ENCODE data around the gene PFKFB2.

The PFKFB2 gene

DNA sequence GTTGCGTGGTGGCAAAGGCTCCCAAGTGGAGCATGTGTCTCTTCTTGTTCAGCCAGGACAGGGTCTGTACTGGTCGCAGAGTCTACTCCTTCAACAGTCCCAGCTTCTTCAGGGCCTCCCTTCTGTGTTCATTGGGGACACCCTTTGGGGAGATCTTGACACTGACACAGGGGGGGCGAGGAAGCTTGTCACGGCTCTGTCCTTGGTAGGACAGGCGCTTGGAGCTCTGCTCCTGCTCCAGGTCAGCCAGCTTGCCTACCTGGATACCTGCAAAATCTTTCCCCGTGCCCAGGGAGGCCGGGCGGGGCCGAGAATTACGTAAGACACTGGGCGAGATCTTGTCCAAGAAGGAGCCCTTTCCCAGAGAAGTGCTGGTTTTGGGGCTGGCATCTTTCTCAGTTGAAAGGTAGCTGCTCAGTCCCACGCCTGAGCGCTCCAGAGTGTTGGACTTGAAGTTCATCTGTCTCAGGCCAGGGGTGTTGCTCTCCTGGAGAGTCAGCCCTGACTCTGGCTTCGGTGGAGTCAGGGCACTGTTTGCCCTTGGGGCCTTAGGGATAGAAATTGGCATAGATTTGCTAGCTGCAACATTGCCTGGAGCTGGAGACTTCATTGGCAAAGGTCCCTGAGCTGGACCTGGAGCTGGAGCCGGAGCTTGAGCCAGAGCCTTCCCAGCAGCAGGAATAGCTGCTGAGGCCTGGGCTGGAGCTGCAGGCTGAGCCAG, 31.0 kb upstream of the PFKFB2 start:
- no peak for DNase-seq (ENCODE audit: low read depth in 3 of 3)

DNA sequence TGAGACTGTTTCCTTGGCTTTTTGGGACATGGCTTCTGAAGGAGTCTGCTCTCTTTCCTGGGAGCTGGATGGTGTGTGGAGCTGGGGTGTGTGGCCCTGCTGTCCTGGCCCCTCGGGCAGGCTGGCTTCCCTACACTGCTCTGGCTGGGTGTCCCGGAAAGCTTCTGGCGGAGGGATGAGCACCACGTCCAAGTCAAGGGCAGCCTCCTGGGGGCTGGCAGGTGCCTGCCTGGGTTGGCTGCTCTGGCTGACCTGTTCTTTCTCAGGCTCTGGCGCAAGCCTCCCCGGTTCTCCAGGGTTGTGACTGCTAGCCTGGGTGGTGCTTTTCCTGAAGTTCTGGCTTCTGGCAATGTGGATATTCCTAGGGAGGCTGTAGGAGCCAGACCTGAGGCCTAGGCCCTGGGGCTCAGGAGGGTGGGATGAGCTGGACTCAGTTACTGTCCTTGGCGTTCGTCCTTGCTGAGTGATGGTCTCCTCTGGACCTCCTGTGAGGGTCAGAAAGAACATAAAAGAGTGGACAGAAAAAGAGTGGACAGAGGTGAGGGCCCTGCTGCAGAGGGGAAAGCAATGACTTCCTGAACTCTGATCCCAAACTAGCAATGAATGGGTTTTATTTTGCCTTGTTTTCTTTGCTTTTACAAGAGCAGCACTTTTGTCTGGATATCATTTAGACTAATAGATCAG, 29.9 kb upstream of the PFKFB2 start:
- DNase-seq (ENCODE audit: low read depth in 3 of 3), result no peak

DNA sequence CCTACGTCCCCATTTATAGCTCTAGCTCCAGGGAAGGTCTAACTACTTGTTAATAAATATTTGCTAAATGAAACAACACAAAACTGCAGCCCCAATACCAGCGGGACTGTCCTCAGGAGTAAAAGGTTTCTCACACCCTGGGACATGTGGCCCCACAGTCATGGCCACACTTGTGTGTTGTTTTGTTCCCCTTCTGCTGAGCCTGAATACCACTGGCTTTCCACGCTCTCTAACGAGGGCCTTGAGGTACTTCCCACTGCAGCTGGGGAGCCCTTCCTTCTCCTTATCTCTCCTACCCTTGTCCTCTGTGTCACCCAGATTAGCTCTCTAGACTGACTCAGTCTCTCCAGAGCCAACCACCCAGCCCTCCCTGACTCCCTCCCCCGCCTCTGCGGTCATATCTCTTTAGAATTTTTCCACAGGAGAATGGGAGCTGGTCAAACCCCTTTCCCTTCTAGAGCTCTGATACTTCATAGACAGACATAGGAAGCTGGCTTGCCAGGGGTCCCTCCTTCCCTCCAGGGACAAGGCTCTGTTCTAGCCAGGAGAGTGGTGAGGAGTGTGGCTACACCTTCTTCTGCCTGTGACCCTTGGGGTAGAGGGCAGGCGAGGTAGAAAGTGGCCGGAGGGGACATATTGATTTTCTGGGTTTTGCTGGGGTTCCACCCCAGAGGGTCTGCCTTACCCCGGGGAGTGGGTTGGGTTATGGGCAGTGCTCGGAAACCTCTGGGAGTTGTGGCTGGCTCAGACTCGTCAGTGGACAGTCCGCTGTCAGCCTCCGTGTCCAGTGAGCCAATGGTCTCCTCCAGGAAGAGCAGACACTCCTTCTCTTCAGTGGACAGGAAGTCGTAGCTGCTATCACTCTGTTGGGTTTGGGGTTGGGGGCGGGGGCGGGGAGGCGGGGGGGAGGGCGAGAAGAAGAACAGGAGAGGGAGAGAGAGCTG, 28.6 kb upstream of the PFKFB2 start:
- DNase-seq (ENCODE audit: low read depth in 3 of 3), result no peak

DNA sequence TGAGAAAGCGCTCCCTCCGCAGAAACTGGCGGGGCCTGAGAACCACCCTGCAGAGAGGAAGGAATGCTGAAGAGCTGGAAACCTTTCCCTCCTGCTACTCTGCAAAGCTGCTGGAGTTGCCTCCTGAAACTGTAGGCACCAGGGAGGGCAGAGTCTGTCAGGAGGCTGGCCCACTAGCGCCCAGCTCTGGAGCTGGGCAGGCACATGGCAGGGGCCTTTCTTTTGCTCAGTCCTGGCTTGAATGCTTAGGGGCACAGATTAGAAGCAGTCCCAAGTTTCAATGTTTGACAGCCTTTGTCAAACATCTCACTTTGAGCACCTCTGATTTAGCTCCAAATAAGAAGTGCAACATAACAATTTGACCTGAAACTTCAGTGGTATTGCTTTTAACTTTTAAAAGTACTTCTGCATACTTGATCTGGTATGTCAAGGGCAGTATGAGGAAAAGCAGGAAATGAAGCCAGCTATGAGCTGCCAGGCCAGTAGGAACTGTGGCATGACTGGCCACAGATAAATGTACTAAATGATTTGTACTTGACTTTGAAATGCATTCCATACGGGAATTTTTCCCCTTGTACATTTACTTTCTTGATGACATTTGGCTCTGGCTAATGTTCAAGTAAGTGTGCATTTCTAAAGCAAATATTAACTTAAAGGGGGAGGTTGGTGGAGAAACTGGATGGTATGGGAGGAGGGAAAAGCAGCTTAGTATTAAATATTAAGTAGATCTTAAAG, 27.8 kb upstream of the PFKFB2 start:
- no peak for DNase-seq (ENCODE audit: low read depth in 3 of 3)

DNA sequence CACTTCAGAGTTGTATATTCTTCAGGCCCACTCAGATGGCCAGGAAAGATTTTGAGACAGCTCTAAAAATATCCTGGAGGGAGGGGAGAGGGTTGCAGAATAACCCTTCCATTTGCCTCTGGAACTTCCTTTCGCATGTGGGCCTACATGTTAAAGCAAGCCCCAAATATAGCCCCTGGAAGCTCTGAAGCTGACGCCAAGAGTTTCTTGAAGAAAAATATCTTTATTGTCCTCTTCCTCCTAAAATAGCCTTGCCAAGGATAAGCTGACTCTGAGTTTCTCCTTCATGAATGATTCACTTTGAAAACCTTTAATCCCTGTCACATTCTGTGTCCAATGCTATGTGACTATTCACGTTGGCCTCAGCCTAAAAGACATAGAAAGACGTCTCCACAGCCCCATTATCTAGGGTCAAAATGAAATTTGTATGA, 27.0 kb upstream of the PFKFB2 start:
- no peak for DNase-seq (ENCODE audit: low read depth in 3 of 3)

DNA sequence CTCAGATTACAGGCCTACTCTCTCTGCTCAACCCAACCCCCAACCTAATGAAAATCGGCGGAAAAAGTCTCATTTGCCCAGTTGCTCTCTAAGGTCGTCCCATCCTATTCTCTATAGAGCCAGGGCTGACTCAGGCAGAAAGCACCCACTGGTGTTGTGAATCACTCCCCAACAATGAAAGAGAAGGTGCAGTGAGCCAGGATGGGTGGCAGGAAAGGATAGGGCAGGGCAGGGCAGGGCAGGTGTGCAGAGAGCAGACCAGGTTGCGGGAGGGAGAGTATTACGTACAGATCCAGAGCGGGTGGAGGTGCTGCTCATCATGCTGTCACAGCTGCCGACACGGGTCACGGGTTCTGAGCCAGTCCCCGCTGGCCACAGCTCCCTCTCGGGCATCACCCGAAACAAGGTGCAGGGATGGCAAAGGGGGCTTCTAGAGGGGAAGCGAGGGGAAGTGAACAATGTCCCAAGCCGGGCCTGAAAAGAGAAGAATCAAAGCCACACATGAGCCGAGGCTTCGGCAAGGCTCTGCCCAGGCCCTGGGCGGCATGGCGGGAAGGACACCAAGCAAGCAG, 25.8 kb upstream of the PFKFB2 start:
- no peak for DNase-seq (ENCODE audit: low read depth in 3 of 3)

DNA sequence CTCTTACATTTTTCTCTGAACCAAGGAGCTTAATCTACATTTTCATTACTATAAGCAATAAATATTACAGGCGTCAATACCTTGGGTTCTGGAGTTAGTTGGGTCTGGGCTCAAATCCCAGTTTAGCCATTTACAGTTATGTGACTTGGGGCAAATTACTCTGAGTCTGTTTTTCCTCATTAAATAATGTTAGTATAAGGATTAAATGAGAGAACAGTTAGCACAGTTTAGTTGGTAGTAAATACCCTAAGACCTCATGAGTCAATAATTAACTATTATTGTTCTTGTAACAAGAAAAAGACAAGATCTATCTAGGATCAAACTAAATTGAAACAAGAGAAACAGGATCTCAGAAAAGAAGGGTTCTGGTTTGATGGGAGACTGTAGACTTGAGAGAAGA, 25.2 kb upstream of the PFKFB2 start:
- no peak for DNase-seq (ENCODE audit: low read depth in 3 of 3)

DNA sequence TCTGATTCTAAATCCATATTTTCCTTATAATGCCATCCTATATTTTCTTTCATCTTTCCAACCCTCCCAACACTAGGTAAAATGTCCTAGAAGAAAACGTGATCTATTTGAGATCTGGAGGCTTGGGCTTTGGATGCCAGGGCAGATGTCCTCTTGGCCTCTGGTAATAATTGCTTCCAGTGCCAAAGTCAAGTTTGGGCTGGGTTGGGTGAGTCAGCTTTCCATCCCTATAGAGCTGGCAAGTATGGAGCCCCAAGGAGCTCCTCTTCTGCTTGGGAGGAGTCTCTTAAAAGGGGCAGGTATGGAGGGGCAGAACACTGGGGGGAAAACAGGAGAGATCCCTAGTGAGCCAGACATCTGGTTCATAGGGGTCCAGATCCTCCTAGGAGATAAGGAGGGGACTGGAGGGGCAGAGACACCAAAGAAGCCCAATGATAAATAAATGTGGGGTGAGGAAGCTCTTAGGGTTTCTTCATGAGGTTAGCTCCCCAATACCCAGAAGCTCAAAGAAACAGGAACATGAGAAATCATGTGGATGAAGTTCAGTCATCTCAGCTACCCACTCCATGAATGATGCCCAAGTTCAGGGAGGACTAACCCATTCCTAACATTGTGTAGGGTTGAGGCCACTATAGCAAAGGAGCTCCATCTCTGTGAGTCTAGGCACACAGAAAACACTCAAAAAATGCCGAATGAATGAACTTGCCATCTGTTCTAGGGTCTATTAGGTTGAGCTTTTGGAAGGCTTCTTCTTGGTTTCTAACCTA, 24.0 kb upstream of the PFKFB2 start:
- DNase-seq (ENCODE audit: low read depth in 3 of 3), result no peak

DNA sequence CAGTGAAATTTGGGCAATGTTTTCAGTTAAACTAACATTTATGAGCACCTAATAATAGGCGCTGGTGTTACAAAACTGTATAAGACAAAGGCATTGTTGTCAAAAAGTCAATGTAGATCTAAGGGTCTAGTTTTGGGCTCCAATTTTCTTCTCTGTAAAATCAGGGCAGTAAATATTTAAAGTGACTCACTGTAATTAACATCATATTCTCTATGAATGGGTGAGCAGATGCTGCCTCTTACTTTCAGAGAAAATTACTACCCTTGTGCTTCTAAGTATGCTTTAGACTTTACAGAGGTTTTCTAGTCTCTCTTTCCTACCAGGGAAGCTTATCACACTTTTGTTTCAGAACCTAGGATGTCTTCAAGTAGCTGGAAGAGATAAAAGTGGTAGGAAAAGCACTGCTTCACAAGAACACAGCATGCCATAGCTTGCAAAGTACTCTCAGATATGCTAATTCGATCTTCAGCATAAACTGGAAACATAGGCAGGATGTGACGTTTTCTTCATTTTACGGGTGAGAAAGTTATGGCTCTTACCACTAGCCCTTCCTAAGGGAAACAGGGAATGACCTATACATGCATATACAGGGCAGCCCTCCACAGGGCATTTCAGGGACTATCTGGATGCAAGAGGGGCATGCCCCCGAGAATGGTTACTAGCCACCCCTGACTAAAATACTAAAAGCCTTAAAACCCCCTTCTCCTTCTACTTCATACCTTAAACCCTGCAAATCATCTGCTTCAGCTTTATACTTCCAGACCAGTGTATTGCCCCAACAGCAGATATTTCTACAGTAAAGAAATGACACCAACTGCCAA, 23.2 kb upstream of the PFKFB2 start:
- DNase-seq (ENCODE audit: low read depth in 3 of 3), result no peak

DNA sequence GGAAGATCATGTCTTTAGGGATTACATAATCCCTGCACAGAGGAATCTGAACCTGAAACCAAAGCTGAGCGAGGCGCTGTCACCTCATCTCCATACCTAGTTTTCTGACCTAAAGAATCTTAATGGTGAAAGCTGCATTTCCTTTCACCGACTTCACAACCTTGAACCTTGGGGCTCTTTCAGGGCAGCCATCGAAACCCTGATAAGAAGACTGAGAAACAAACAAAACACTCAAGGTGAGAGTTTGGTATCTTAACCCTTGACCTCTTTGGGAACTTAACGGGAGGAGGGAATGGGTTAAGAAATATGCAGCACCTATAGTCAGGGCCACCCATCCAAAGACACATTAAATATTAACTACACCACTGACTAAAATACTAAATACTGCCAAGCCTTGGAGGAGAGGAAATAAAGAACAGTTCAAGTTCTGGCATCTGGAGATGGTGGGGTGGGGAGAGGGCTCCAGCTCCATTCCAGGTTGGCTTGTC, 22.5 kb upstream of the PFKFB2 start:
- no peak for DNase-seq (ENCODE audit: low read depth in 3 of 3)

DNA sequence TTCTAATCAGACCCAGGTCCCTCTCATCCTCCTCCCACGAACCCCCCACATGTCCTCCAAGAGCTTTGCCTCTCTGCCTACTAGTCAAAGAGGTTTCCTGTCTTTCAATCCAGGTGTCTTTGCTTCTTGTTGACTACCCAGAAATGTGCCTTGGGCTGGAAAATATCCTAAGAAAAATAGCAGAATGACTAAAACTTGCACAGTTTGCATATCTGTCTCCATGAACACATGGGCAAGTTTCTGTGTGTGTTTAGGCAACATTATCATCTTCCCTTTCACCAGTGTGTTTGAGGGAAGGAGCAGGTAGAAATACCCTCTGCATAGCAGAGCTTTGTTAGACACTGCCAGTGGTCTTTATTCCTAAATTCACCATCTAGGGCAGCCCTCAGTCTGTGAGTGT, 22.1 kb upstream of the PFKFB2 start:
- no peak for DNase-seq (ENCODE audit: low read depth in 3 of 3)

DNA sequence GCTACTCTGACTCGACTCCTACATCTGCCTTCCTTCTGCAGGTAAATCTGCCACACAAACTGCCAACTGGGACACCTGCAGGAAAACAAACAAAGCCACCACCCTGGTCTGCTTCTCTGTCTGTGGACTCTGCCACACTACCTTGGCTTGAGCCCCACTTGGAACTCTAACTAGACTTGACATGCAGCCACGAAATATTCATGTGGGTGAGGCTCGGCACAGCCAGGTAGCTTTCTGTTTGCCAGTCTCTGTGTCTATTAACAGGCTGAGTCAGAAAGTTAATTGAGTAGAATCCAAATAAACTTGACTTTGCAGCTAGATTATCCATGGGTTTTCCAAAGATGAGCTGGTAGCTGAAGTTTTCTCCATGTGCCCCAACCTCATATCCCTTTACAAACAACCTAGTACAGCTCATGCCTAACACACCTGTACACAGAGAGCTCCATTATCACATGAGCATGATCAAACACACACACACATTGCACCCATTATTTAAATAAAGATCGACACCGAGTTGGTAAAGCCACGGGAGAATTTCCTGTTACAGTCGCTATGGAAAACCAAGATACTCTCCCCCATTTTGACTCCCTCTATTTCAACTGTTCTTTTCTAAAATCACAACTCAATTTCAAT, 21.3 kb upstream of the PFKFB2 start:
- DNase-seq (ENCODE audit: low read depth in 3 of 3), result no peak

DNA sequence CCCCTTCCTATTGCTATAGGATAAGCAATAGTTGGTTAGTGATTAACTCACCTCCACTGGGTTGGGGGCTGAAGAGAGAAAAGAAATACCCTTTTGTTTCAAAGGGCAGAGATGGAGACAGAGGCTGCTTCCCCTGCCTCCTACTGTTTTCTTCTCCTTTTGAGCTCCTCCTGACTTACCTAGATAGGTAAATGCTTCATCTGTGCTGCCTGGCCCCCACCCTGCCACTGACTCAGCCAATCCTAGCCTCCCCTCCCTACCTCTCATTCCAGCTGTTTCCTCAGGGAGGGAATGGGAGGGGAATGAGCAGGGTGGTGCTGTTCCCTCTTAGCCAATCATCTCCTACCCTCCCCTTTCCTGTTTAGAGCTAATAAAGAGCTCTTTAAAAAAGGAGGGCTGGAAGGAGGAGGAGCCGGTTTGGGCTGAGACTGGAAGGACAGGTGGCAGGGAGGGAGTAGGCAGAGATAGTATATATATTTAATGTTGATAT, 20.5 kb upstream of the PFKFB2 start, which contains the start of gene C1orf116:
Gene C1orf116 (minus strand): TSS at position 229 of the 490 bp plus-strand sequence. CDS start 5,158 bp downstream, outside the sequence.
- no peak for DNase-seq (ENCODE audit: low read depth in 3 of 3)

DNA sequence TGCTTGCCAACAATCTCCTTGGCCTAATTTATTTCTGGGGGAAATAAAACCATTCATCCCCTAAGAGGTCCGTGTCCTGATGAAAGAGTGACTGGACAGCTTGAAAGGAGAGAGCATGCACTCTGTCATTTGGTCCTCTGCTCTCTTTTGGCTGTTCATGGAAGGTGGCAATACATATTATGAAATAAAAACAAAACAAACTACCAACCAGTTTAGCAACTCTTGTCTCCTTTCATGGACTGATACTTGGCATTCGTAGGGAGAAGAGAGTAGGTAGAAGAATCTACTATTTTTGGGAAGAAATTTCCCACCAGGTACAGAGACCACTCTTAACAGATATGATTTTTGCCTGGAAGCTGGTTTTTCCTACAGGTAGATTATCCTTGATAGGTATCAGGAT, 19.8 kb upstream of the PFKFB2 start:
- no peak for DNase-seq (ENCODE audit: low read depth in 3 of 3)

DNA sequence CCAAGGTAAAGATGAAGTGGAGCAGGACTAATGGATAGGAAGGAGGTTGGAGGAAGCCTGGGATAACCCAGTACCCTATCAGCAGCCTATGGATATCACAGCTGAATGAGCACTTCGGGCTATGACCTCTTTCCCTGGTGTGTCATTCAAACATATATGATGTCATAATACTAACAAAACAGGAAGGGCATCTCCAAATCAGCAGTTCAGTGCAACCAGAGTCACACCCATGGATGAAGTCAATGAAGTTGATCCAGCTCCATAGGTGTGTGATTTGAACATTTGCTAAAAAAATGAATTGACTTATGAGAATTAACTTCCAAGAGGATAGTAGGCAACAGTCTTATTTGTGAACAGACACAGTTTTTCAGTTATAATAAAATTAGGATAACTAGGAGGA, 18.9 kb upstream of the PFKFB2 start:
- DNase-seq (ENCODE audit: low read depth in 3 of 3), result no peak

DNA sequence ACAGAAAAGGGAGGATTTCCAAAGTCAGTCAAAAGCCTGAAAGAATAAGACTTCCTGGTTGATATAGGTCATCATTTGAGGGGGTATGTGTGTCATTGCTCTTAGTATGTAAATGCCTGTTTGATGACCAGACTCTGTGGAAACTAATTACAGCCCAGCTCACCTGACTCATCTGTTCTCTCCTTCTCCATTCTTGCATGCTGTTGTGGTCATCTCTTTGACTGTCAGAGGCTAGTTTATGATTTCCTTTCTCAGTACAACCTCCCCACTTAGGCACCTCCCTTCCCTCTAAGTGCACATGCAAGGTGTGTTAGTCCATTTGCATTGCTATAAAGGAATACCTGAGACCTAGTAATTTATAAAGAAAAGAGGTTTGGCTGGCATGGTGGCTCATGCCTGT, 18.1 kb upstream of the PFKFB2 start:
- DNase-seq (ENCODE audit: low read depth in 3 of 3), result no peak

DNA sequence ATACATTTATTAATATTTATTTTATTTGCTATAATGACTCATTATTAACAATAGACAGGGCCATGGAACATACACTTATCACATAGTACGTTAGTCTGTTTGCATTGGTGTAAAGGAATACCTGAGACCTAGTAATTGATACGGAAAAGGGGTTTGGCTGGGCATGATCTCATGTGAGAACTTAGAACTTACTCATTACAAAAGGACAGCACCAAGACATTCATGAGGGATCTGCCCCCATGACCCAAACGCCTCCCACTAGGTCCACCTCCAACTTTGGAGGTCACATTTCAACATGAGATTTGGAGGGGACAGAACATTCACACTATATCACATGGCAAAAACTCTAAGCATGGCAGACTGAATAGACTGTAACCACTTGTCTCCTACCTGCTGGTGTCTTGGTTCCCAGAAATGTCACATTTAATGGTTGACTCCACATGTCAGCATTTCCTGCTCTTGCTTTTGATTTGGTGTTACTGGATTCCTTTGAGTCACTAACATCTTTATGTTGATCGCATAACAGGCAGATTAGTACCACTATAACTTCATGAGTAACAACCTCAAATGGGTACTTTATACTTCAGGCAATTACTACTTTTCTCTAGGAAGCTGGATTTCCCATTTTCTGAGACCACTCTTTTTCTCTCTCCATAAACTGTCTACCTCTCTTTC, 17.1 kb upstream of the PFKFB2 start:
- no peak for DNase-seq (ENCODE audit: low read depth in 3 of 3)

DNA sequence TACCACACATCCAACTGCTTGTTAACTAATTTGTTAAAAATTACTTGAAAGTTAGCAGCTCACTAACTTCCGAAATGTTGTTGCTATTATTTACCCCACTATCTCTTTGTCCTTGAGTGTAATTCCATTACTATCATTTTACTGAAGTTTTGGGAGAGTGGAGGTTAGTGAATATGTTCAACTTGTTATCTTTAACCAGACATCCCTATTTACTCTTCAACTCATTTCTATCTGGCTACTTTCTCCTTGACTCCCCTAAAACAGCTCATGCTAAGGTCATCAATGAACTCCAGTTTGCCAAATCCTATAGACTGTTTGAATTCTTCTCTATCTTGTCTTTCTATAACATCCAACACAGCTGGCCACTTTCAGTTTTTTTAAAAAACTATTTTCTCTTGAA, 16.2 kb upstream of the PFKFB2 start:
- no peak for DNase-seq (ENCODE audit: low read depth in 3 of 3)

Measured in stimulated activated CD4-positive, alpha-beta T cell treated with anti-CD3 and anti-CD28 coated beads, TNF-alpha, amount 100 ng/mL, for 48 hours (primary cell).